ENCODE results near the gene MAMSTR. TPM values are rescaled to one million over a fixed set of nuclear protein-coding genes. Genes with fewer than 3 reads are reported as not detected.

MAMSTR gene
- total and polyA plus RNA-seq, 2 donors (not counting 1 experiment from before 2014, with no cell fraction given): 0.60 to 1.6 TPM

GRCh38 chr19:48756212-48756611 lies 36.7 kb upstream of the MAMSTR start:
- no peak overlapping the region for H3K9ac ChIP-seq (ENCODE audit: low read length)
- Mint-ChIP-seq H3K9me3 (ENCODE audit: insufficient read depth) (no peaks in the 10 kb centered on the region), H3K4me3 (no peak overlapping the region), H3K27ac (no peak overlapping the region), H3K27me3 (peaks cover 37% of the 10 kb centered on the region), H3K4me1 (peaks cover 12% of the 10 kb centered on the region)
- H2AFZ ChIP-seq (ENCODE audit: insufficient read depth, low read depth, low read length, poor library complexity, severe bottlenecking): no peak overlapping the region
- intact Hi-C loops (cut with micrococcal nuclease): no loop called here
- no peaks in the 10 kb centered on the region for H4K20me1 ChIP-seq (ENCODE audit: control insufficient read depth, insufficient read depth, low read length, poor library complexity, severe bottlenecking)
- H3K4me1 ChIP-seq (ENCODE audit: control insufficient read depth in 2 of 2, insufficient read depth in 2 of 2, low read length in 2 of 2): peaks cover 15 to 16% of the 10 kb centered on the region in 2 donors
- H3K4me3 ChIP-seq (ENCODE audit: control extremely low read depth in 1 of 5, extremely low read depth in 1 of 5, insufficient read depth in 1 of 5, low read depth in 2 of 5, low read length in 4 of 5): no peak overlapping the region
- ChIA-PET POLR2A (no interaction called here), CTCF (no interaction called here)
- 90% methylated on average over 11 of the region's 11 CpGs for WGBS (ENCODE audit: insufficient coverage)
- H3K27ac ChIP-seq (ENCODE audit: low read length in 2 of 2): no peak overlapping the region
- no peaks in the 10 kb centered on the region for H3K36me3 ChIP-seq (replicated peaks in 1 of 2; ENCODE audit: control extremely low read depth in 1 of 2, control insufficient read depth in 1 of 2, extremely low read depth in 1 of 2, insufficient read depth in 2 of 2, low read length in 1 of 2)
- peaks cover 0 to 6% (median 0%) of the 10 kb centered on the region in 3 donors for H3K9me3 ChIP-seq (ENCODE audit: control extremely low read depth in 1 of 3, control insufficient read depth in 2 of 3, insufficient read depth in 1 of 3, low read length in 2 of 3)
- TF ChIP-seq EZH2 (IDR thresholded peaks at IDR 0.05; ENCODE audit: borderline replicate concordance, insufficient read depth, low read depth, low read length, poor library complexity, severe bottlenecking) (no peak), CTCF (IDR thresholded peaks at IDR 0.05) (no peak)
- H3K79me2 ChIP-seq (ENCODE audit: control insufficient read depth, insufficient read depth, low read length): no peaks in the 10 kb centered on the region
- ATAC-seq (ENCODE audit: low read depth) (no peak), DNase-seq (no peak)
- H3K4me2 ChIP-seq (replicated peaks; ENCODE audit: low read depth, low read length, poor library complexity, severe bottlenecking): no peak overlapping the region
- peaks cover 0 to 53% (median 22%) of the 10 kb centered on the region in 4 experiments for H3K27me3 ChIP-seq (replicated peaks in 1 of 4; ENCODE audit: control extremely low read depth in 1 of 4, control insufficient read depth in 3 of 4, insufficient read depth in 4 of 4, low read length in 3 of 4)

GRCh38 chr19:48755787-48756186 lies 36.3 kb upstream of the MAMSTR start:
- ChIA-PET POLR2A (no interaction called here), CTCF (no interaction called here)
- WGBS (ENCODE audit: insufficient coverage): 86% methylated on average over 5 of the region's 5 CpGs
- peaks cover 15% of the 10 kb centered on the region for H3K4me1 Mint-ChIP-seq
- no peak overlapping the region for H3K4me3 Mint-ChIP-seq
- Histone ChIP-seq H3K27ac (ENCODE audit: low read length in 2 of 2) (no peak overlapping the region), H3K79me2 (ENCODE audit: control insufficient read depth, insufficient read depth, low read length) (no peaks in the 10 kb centered on the region), H3K9ac (ENCODE audit: low read length) (no peak overlapping the region), H3K4me3 (ENCODE audit: control extremely low read depth in 1 of 5, extremely low read depth in 1 of 5, insufficient read depth in 1 of 5, low read depth in 2 of 5, low read length in 4 of 5) (no peak overlapping the region), H3K36me3 (replicated peaks in 1 of 2; ENCODE audit: control extremely low read depth in 1 of 2, control insufficient read depth in 1 of 2, extremely low read depth in 1 of 2, insufficient read depth in 2 of 2, low read length in 1 of 2) (no peaks in the 10 kb centered on the region), H2AFZ (ENCODE audit: insufficient read depth, low read depth, low read length, poor library complexity, severe bottlenecking) (no peak overlapping the region), H4K20me1 (ENCODE audit: control insufficient read depth, insufficient read depth, low read length, poor library complexity, severe bottlenecking) (no peaks in the 10 kb centered on the region), H3K9me3 (ENCODE audit: control extremely low read depth in 1 of 3, control insufficient read depth in 2 of 3, insufficient read depth in 1 of 3, low read length in 2 of 3) (peaks cover 0 to 6% (median 0%) of the 10 kb centered on the region in 3 donors), H3K27me3 (replicated peaks in 1 of 4; ENCODE audit: control extremely low read depth in 1 of 4, control insufficient read depth in 3 of 4, insufficient read depth in 4 of 4, low read length in 3 of 4) (peaks cover 0 to 55% (median 23%) of the 10 kb centered on the region in 4 experiments), H3K4me2 (replicated peaks; ENCODE audit: low read depth, low read length, poor library complexity, severe bottlenecking) (no peak overlapping the region), H3K4me1 (ENCODE audit: control insufficient read depth in 2 of 2, insufficient read depth in 2 of 2, low read length in 2 of 2) (peaks cover 15 to 16% of the 10 kb centered on the region in 2 donors)
- intact Hi-C loops (cut with micrococcal nuclease): no loop called here
- TF ChIP-seq CTCF (IDR thresholded peaks at IDR 0.05) (no peak), EZH2 (IDR thresholded peaks at IDR 0.05; ENCODE audit: borderline replicate concordance, insufficient read depth, low read depth, low read length, poor library complexity, severe bottlenecking) (no peak)
- ATAC-seq (ENCODE audit: low read depth) (no peak), DNase-seq (no peak)
- no peak overlapping the region for H3K27ac Mint-ChIP-seq
- no peaks in the 10 kb centered on the region for H3K9me3 Mint-ChIP-seq (ENCODE audit: insufficient read depth)
- H3K27me3 Mint-ChIP-seq: peaks cover 37% of the 10 kb centered on the region

Data from B cell (primary cell).